Tibial nerve (tissue), 4 donors: ENCODE results near the gene CHD2. TPM values are rescaled to one million over a fixed set of nuclear protein-coding genes. Genes with fewer than 3 reads are reported as not detected.

Source experiments
- DNase-seq, 2 donors: peaks; one replicate each; pipeline ENCODE4 v3.0.0-alpha.2; 2019; ENCODE audit warnings: low spot score in 2 of 2
- H3K27ac ChIP-seq, 4 donors: fragments of 200-600 bp; sonication (generic) in 3 of 4; one replicate each; pipeline ENCODE4 v1.5.1; 2017 to 2019; ENCODE audit warnings: mild to moderate bottlenecking in 1 of 4
- H3K27me3 ChIP-seq, 2 donors: fragments of 200-600 bp; sonication (generic) in 1 of 2; one replicate each; pipeline versions ENCODE4 v1.5.1 to v1.6.0; 2017 to 2019
- H3K36me3 ChIP-seq, 3 donors: fragments of 200-600 bp; sonication (generic); one replicate each; pipeline ENCODE4 v1.5.1; 2018 to 2019
- H3K4me1 ChIP-seq, 4 donors: fragments of 200-600 bp; sonication (generic) in 3 of 4; one replicate each; pipeline ENCODE4 v1.5.1; 2017 to 2019
- H3K4me3 ChIP-seq, 4 donors: fragments of 200-600 bp; sonication (generic) in 3 of 4; one replicate each; pipeline ENCODE4 v1.5.1; 2017 to 2019; ENCODE audit warnings: mild to moderate bottlenecking in 1 of 4, moderate library complexity in 1 of 4
- H3K9me3 ChIP-seq, 4 donors: fragments of 200-600 bp; sonication (generic) in 3 of 4; one replicate each; pipeline ENCODE4 v1.5.1; 2017 to 2019
- CTCF ChIP-seq, 5 experiments: fragments of 200-600 bp in 3 of 5; fragments of 450-650 bp in 2 of 5; sonication (generic) in 3 of 5; IDR thresholded peaks; one replicate each; pipeline ENCODE4 v1.5.1; 2016 to 2019; ENCODE audit warnings: antibody characterized with exemption in 5 of 5, mild to moderate bottlenecking in 3 of 5, moderate library complexity in 2 of 5
- EP300 ChIP-seq, 2 donors: sonication (generic); formaldehyde crosslinking; IDR thresholded peaks; one replicate each; pipeline ENCODE4 v1.6.1; 2017; ENCODE audit warnings: antibody characterized with exemption in 2 of 2, mild to moderate bottlenecking in 1 of 2
- POLR2A ChIP-seq, 2 donors: fragments of 450-650 bp; IDR thresholded peaks; one replicate each; pipeline ENCODE4 v1.6.1; 2017; ENCODE audit warnings: antibody characterized with exemption in 2 of 2, mild to moderate bottlenecking in 2 of 2, moderate library complexity in 2 of 2
- WGBS, 2 donors: methylation state at CpG; one replicate each; pipeline ENCODE4 v1.1.5; 2018; 5-methylcytosine and 5-hydroxymethylcytosine counted together
- total RNA-seq, 4 donors: library from RNA; depleted of rRNA; stranded (reverse); fragments of >200 nt; gene quantifications; one replicate each; pipeline ENCODE4 v1.1.0, GENCODE V29; 2016

The CHD2 gene
- total RNA-seq, 4 donors from 2014 or later: 96.5 to 133 (median 102) TPM

DNA sequence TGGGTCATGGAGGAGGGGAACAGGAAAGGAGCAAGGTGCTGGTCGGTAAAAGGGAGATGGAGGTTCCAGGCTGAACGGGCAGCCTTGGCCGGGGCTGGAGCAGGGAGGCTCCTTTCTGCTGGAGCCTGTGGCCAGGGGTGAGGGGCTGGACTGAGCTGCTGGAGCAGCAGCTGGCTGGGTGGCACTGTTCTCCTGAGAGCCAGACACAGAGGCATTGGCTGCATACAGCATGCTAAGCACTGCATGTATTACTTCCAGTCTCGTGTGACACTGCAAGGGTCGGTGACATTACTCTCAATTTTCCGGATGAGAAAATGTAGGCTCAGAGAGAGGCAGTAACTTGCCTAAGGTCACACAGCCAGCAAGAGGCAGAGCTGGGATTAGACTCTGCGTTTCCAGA lies 146.6 kb downstream of the CHD2 start:
- no peaks in the 10 kb centered on the region for H3K27me3 ChIP-seq
- WGBS, 2 donors: 77 to 78% methylated on average over 6 to 7 of the region's 7 CpGs
- H3K36me3 ChIP-seq: peaks cover 0 to 98% (median 4%) of the 10 kb centered on the region in 3 donors
- H3K4me3 ChIP-seq: no peak overlapping the region
- H3K27ac ChIP-seq: no peak overlapping the region
- peaks cover 0 to 42% (median 0%) of the 10 kb centered on the region in 4 donors for H3K4me1 ChIP-seq
- no peak for DNase-seq
- TF ChIP-seq CTCF (IDR thresholded peaks at IDR 0.05) (no peak), POLR2A (IDR thresholded peaks at IDR 0.05) (no peak), EP300 (IDR thresholded peaks at IDR 0.05) (no peak)
- peaks cover 0 to 14% (median 0%) of the 10 kb centered on the region in 4 donors for H3K9me3 ChIP-seq

- Histone ChIP-seq H3K4me1 (peaks cover 0 to 44% (median 0%) of the 10 kb centered on the region in 4 donors), H3K27ac (peak overlapping the region in 1 of 4 donors; percentile 15), H3K36me3 (peaks cover 0 to 100% (median 4%) of the 10 kb centered on the region in 3 donors)
Observed at GRCh38 chr15:93047621-93048425, 147.7 kb downstream of the CHD2 start.

DNA sequence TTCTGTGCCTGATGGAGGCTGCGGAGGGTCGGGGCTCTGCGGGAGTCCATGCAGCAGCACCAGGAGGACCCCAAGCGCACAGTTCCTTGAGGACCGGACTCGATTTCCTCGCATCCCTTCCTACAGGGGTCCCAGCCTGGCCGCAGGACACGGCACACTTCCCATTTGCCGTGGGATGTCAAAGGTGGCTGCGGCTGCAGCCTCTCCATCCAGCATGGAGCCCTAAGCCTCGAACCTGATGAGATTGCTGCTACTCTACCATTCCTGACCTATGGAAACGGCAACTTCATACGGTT lies 148.2 kb downstream of the CHD2 start:
- Histone ChIP-seq H3K27me3 (no peaks in the 10 kb centered on the region), H3K4me3 (no peak overlapping the region), H3K9me3 (peaks cover 0 to 14% (median 0%) of the 10 kb centered on the region in 4 donors), H3K4me1 (peaks cover 0 to 42% (median 0%) of the 10 kb centered on the region in 4 donors), H3K27ac (peak overlapping the region in 1 of 4 donors; percentile 15), H3K36me3 (peaks cover 0 to 99% (median 4%) of the 10 kb centered on the region in 3 donors)
- 85 to 89% methylated on average over 9 to 14 of the region's 14 CpGs for WGBS, 2 donors
- DNase-seq: no peak
- no peak for TF ChIP-seq POLR2A (IDR thresholded peaks at IDR 0.05)
- no peak for TF ChIP-seq EP300 (IDR thresholded peaks at IDR 0.05)
- no peak for TF ChIP-seq CTCF (IDR thresholded peaks at IDR 0.05)

More at GRCh38 chr15:93047621-93048425, 147.7 kb downstream of the CHD2 start:
- Histone ChIP-seq H3K4me3 (no peak overlapping the region), H3K9me3 (peaks cover 0 to 14% (median 0%) of the 10 kb centered on the region in 4 donors), H3K27me3 (no peaks in the 10 kb centered on the region)
- WGBS, 2 donors: 77 to 85% methylated on average over 14 to 18 of the region's 18 CpGs
- no peak for DNase-seq
- TF ChIP-seq EP300 (IDR thresholded peaks at IDR 0.05) (no peak), CTCF (IDR thresholded peaks at IDR 0.05) (no peak), POLR2A (IDR thresholded peaks at IDR 0.05) (no peak)

DNA sequence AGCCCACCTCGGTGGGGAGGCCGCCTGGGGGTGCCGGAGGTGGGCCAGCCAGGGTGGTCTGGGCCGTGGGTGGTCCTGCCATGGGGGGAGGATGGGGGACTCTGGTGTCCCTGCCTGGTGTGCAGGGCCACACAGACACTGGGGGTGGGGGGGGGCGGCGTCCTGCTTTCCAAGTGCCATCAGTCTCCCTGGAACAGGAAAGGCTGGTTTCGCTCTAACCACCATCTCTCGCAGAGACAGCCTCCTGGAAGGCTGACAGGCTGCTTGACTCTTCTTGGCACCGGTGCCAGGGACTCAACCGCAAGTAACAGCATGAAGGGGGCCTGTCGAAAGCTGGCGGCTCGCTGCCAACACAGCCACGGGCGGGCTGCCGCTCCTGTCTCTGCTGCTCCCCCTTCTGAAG lies 148.6 kb downstream of the CHD2 start:
- H3K27ac ChIP-seq: peak overlapping the region in 1 of 4 donors; percentile 15
- 80 to 81% methylated on average over 5 to 16 of the region's 16 CpGs for WGBS, 2 donors
- no peak for DNase-seq
- no peaks in the 10 kb centered on the region for H3K27me3 ChIP-seq
- H3K9me3 ChIP-seq: peaks cover 0 to 14% (median 0%) of the 10 kb centered on the region in 4 donors
- TF ChIP-seq POLR2A (IDR thresholded peaks at IDR 0.05) (no peak), CTCF (IDR thresholded peaks at IDR 0.05) (no peak), EP300 (IDR thresholded peaks at IDR 0.05) (no peak)
- H3K36me3 ChIP-seq: peaks cover 0 to 95% (median 4%) of the 10 kb centered on the region in 3 donors
- H3K4me1 ChIP-seq: peaks cover 0 to 38% (median 0%) of the 10 kb centered on the region in 4 donors
- no peak overlapping the region for H3K4me3 ChIP-seq

- Histone ChIP-seq H3K36me3 (peaks cover 0 to 92% (median 4%) of the 10 kb centered on the region in 3 donors), H3K27me3 (no peaks in the 10 kb centered on the region), H3K4me1 (peaks cover 0 to 33% (median 0%) of the 10 kb centered on the region in 4 donors), H3K4me3 (no peak overlapping the region), H3K27ac (no peak overlapping the region), H3K9me3 (peaks cover 0 to 14% (median 0%) of the 10 kb centered on the region in 4 donors)
- WGBS, 2 donors: 80 to 85% methylated on average over 8 of the region's 8 CpGs
- no peak for DNase-seq
- no peak for TF ChIP-seq EP300 (IDR thresholded peaks at IDR 0.05)
- TF ChIP-seq POLR2A (IDR thresholded peaks at IDR 0.05): no peak
- no peak for TF ChIP-seq CTCF (IDR thresholded peaks at IDR 0.05)
Observed at GRCh38 chr15:93049233-93049632, 149.1 kb downstream of the CHD2 start.
